Measurements from ENCODE around the gene DDX41.

DDX41 gene

DNA sequence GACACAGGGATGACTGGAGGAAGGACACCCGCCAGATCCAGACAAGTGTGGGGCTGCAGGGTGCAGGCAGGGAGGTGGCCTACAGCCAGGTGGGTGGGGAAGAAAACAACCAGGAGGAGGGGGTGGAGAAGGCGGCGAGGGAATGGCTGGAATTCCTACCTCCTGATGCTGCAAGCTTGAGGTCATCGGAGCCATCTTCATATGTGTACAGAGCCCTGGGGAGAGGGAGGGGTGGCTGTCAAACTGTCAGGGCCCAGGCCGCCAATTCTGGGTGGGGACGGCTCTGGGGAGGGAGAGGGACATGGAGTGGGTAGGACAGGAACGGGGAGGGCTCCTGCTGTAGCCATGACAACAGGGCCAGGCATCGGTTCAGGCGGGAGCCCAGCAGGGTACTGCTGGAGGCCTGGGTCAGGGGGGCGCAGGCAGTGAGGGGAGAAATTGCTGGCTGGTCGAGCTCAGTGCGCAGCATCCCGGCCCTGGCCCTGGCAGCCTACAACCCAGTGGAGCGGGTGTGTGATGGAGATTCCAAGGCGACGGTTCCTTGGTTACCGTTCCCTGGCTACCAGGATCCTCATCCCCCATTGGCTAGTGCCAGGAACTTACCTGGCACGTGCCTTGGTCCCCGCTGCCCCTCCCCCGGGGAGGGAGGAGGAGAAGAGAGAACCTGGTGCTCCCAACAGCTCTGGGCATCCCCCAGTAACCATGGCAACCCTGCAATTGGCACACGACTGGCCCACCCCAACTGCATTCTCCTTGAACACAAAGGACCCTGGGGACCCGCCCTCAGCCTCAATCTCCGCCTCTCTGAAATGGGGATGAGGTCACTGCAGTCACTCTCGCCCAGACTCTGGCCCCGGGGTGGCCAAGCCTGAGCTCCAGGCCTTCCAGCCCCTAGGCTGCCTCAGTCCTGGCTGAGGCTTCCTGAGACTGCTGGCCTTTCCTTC lies 47.8 kb downstream of the DDX41 start:
- DNase-seq (ENCODE audit: low read depth in 2 of 2) = no peak

DNA sequence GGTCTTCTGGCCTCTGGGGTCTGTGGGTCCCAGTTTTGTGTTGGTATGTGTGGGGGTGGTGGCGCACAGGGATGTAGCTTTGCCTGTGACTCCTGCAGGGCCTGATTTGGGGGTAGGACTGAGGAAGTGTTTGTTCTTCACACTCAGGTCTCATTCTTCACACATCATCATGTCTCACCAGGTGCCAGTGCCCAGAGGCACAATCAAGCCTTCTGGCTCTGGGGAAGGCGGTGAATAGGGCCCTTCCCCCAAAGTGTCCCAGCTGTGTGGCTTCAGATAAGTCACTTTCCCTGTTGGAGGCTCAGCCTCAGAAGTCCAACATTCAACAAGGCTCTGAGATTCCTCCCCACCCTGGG lies 48.5 kb downstream of the DDX41 start:
- DNase-seq (ENCODE audit: low read depth in 2 of 2) = no peak

DNA sequence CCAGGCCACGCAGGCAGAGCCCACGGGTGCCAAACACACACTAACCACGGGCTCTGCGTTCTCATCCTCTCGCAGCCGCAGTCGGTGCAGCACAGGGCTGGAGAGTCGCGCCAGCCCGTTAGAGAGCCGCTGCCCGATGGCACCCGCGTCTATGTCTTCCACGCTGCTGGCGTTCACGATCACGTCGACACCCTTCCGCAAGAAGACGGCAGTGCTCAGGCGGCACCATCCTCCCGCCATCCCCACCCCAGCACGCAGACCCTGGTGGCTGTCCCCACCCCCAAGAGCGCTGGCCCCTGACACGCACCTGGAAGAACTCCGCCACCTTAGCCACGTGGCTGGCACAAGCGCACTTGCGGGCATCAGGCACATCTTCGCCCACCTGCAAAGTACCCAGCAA lies 49.3 kb downstream of the DDX41 start:
- no peak for DNase-seq (ENCODE audit: low read depth in 2 of 2)

DNA sequence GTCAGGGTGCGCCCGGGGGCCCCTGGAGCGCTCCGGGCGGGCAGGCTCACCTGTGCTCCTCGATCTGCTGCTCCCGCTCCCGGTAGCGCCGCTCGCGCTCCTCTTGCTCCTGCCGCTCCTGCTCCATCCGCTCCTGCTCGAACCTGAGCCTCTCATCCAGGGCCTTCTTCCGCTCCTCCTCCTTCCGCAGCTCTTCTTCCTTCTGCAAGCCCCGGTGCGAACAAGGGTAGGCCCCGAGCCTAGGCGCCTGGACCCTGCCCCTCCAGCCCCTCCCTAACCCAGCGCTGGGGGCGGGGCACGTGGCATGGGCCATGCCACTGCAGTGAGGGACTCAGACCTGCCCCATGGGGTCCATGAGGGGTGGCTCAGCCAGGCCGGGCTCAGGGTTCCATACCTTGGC lies 49.9 kb downstream of the DDX41 start:
- no peak for DNase-seq (ENCODE audit: low read depth in 2 of 2)

DNA sequence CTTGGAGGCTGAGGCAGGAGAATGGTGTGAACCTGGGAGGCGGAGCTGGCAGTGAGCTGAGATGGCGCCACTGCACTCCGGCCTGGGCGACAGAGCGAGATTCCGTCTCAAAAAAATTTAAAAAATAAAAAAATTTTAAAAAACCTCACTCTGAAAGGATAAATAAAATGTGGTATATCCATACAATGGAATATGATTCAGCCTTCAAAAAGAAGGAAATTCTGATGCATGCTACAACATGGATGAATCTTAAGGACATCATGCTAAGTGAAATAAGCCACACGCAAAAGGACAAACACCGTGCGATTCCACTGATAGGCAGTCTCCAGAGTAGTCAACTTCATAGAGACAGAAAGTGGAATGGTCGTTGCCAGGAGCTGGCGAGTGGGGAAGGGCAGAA lies 51.7 kb downstream of the DDX41 start:
- no peak for DNase-seq (ENCODE audit: low read depth in 2 of 2)

DNA sequence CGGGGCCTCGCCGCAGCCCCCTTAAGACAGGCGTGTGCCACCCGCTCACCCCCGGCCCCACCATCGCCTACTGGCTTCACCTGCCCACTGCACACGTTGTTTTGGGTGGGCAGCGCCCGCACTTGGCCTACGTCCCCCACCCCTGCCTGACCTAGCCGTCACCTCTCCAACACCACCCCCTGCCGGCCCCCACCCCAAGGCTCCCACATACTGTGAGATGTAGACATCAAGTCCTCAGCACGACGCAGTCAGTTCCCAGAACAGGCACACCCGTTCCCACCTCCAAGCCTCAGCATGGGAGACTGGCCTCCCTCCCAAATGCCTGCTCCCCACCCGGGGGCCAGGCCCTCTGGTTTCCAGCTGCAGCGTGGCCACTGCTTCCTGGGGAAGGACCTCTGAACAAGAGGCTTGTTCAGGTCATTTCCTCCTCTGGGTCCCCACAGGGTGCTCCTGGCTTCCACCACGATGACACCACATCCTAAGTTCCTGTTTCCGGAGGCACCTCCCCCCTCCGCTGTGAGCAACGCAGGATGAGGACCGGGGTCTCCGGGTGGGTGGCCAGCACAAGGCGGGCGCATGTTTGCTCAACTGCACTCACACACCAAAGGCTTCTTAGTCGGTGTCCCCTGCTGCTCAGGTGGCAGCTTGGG lies 54.6 kb downstream of the DDX41 start:
- no peak for DNase-seq (ENCODE audit: low read depth in 2 of 2)
